GM12872 (cell line): ENCODE data around the gene ADARB1.

ENCODE experiments used
- TF ChIP-seq, protein P1 (sequence below): IDR thresholded peaks from 3 replicates; pipeline ENCODE4 v1.5.1; 2011; ENCODE audit warnings: low read depth, mild to moderate bottlenecking, low read length, moderate library complexity; ENCODE audit not compliant: insufficient read depth

Gene ADARB1

GRCh38 chr21:45182958-45183357 is 108.6 kb downstream of the ADARB1 start:
- TF ChIP-seq, protein P1, sequence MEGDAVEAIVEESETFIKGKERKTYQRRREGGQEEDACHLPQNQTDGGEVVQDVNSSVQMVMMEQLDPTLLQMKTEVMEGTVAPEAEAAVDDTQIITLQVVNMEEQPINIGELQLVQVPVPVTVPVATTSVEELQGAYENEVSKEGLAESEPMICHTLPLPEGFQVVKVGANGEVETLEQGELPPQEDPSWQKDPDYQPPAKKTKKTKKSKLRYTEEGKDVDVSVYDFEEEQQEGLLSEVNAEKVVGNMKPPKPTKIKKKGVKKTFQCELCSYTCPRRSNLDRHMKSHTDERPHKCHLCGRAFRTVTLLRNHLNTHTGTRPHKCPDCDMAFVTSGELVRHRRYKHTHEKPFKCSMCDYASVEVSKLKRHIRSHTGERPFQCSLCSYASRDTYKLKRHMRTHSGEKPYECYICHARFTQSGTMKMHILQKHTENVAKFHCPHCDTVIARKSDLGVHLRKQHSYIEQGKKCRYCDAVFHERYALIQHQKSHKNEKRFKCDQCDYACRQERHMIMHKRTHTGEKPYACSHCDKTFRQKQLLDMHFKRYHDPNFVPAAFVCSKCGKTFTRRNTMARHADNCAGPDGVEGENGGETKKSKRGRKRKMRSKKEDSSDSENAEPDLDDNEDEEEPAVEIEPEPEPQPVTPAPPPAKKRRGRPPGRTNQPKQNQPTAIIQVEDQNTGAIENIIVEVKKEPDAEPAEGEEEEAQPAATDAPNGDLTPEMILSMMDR = no peak

- TF ChIP-seq, protein P1 = no peak
Observed at GRCh38 chr21:45183852-45184251, 109.5 kb downstream of the ADARB1 start.

GRCh38 chr21:45184869-45185268 is 110.5 kb downstream of the ADARB1 start:
- TF ChIP-seq, protein P1 = no peak

DNA sequence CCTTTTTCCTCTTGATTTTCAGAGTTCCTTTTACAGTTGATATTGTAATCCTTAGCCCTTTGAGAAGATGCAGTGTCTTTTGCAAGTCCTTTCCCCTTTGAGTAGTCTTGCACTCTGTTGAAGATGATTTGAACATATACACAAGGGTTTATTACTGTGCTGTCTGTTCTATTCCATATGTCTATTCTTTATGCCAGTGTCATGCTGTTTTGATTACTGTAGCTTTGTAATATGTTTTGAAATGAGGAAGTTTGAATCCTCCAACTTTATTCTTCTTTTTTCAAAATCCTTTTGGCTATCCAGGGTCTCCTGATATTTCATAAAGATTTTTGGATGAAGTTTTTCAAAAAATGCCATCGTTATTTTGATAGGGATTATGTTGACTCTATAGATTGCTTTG is 112.3 kb downstream of the ADARB1 start:
- TF ChIP-seq, protein P1 = no peak

- TF ChIP-seq, protein P1 = no peak
Observed at GRCh38 chr21:45187646-45188045, 113.3 kb downstream of the ADARB1 start.

DNA sequence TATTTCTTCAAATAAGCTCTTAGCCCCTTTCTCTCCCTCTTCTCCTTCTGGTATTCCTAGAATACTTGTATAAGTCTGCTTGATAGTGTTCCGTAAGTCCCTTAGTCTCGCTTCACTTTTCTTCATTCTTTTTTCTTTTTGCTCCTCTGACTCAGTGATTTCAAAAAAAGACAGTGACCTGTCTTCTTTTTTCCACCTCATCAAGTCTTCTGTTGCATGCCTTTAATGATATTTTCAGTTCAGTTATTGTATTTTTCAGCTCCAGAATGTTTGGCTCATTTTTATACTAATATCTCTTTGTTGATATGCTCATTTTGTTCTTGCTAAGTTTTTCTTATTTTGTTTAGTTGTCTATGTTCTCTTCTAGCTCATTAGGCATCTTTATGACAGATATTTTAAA is 115.6 kb downstream of the ADARB1 start:
- TF ChIP-seq, protein P1 = no peak

GRCh38 chr21:45192332-45192731 is 118.0 kb downstream of the ADARB1 start:
- TF ChIP-seq, protein P1 = no peak

DNA sequence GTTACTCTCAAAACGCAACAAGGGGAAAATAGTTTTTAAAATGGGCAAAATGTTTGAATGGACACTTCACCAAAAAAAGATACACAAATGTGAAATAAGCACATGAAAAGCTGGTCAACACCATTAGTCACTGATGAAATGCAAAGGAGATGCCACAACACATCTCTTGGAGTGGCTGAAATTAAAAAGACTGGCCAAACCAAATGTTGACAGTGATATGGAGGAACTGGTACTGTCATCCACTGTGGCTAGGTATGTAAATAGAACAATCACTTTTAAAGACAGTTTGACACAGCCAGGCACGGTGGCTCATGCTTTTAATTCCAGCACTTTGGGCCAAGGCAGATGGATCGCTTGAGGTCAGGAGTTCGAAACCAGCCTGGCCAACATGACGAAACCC is 122.2 kb downstream of the ADARB1 start:
- TF ChIP-seq, protein P1 = no peak
